ENCODE data around the gene LSG1. TPM values are rescaled to one million over a fixed set of nuclear protein-coding genes. Genes with fewer than 3 reads are reported as not detected.

Gene LSG1
- polyA plus RNA-seq, 6 donors from 2014 or later: 14.6 to 44.0 (median 21.1) TPM

DNA sequence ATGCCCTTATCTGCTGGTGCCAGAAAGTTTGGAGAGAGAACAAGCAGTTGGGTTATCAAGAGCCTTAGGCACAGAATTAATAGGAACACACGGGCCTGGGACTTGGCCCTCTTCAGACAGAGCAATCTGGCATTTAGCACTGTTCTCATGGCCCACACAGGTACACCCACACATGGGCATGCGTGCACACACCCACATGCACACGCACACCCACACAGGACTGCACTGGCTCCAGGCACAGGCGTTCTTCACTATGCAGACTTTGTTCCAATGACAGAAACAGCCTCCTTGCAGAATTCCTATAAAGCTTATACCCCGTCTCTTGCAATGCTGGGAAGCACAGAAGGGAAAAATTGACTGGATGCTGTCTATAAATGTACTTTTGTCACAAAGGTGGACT is 75.1 kb downstream of the LSG1 start:
- H3K36me3 Mint-ChIP-seq: no peaks in the 10 kb centered on the region
- no peak for ATAC-seq (ENCODE audit: low read depth in 2 of 2)

GRCh38 chr3:194592798-194593752 is 78.9 kb downstream of the LSG1 start:
- Mint-ChIP-seq H3K27ac (peak overlapping the region in 3 of 6 donors; percentile 16 to 77 (median 37)), H3K4me3 (no peak overlapping the region), H3K4me1 (peaks cover 5 to 15% (median 11%) of the 10 kb centered on the region in 3 donors), H3K36me3 (no peaks in the 10 kb centered on the region), H3K9me3 (no peaks in the 10 kb centered on the region), H3K27me3 (no peaks in the 10 kb centered on the region)
- DNase-seq: peak; percentile 29
- ATAC-seq (ENCODE audit: low read depth in 2 of 2): peak; percentile 67 to 82

More for the DNA sequence above, 75.1 kb downstream of the LSG1 start:
- Mint-ChIP-seq H3K4me1 (peaks cover 5 to 15% (median 11%) of the 10 kb centered on the region in 3 donors), H3K4me3 (no peak overlapping the region), H3K27me3 (no peaks in the 10 kb centered on the region), H3K9me3 (no peaks in the 10 kb centered on the region), H3K27ac (no peak overlapping the region)
- no peak for DNase-seq

Other genes starting within 250 kb of the LSG1 start
- 1 to 10 TPM; 3.1 to 6.6 (median 5.0) TPM for gene ATP13A3, start 185.2 kb downstream of the LSG1 start, polyA plus RNA-seq (ENCODE audit: low read depth in 6 of 6)
- 1 to 10 TPM in 2 of 6 donors, under 1 TPM in 3, not detected in 1; 0.60 to 2.4 (median 0.94) TPM for gene TMEM44, start 38.8 kb downstream of the LSG1 start, polyA plus RNA-seq (ENCODE audit: low read depth in 6 of 6)
- gene FAM43A, start 13.7 kb upstream of the LSG1 start, polyA plus RNA-seq (ENCODE audit: low read depth in 6 of 6): 10 to 100 TPM; 15.4 to 69.3 (median 35.4) TPM